ENCODE measurements around the gene USP6.
"Not testable (repeated sequence)": the region's sequence is repeated elsewhere in the genome, so short reads cannot be mapped to it uniquely, and the experiment has no call there.

USP6 gene

GRCh38 chr17:5161793-5162192 is 46.0 kb downstream of the USP6 start:
- not testable (repeated sequence) for H3K9ac ChIP-seq (ENCODE audit: low read length); H3K4me2 ChIP-seq (ENCODE audit: low read length); H3K27ac ChIP-seq (ENCODE audit: low read depth, low read length); H2BK120ac ChIP-seq (ENCODE audit: low read depth, low read length); DNase-seq; H3K56ac ChIP-seq (ENCODE audit: low read length); H3K79me2 ChIP-seq (ENCODE audit: control insufficient read depth, insufficient read depth, low read length); H3K23ac ChIP-seq (ENCODE audit: low read length); H3K36me3 ChIP-seq (ENCODE audit: control insufficient read depth, insufficient read depth, low read length); H3K4me1 ChIP-seq (ENCODE audit: control insufficient read depth, low read depth, low read length); H3K4ac ChIP-seq (ENCODE audit: low read depth, low read length); H3K4me3 ChIP-seq (ENCODE audit: low read length); H2AK5ac ChIP-seq (ENCODE audit: low read length); H3K18ac ChIP-seq (ENCODE audit: low read length); H4K5ac ChIP-seq (ENCODE audit: low read length); H3K79me1 ChIP-seq (ENCODE audit: low read length); H2BK15ac ChIP-seq (replicated peaks; ENCODE audit: low read depth); H3K27me3 ChIP-seq (ENCODE audit: insufficient read depth, low read length, poor library complexity); H4K8ac ChIP-seq (ENCODE audit: low read depth, low read length); H2BK5ac ChIP-seq (ENCODE audit: low read length)
- WGBS (ENCODE audit: extremely low coverage, insufficient coverage, low lambda C conversion rate): no CpG with 5 or more reads among the region's 3 CpGs

DNA sequence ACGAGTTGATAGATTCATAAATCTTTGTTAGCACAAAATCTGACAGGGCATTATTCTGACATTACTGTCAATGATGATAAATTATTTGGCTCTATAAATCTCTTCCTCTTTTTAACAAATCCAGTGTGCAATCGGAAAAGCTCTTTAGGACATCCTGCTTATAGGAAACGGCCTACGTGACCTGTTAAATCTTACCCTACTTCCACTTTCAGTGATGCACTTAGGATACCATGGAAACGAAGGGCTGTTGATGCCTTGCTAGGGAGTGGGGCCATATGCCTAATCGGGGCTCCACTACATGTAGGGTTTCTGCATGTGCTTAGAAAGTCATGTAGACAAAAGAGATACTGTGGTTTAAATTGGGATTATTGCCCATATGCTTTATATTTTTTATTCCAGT is 48.6 kb downstream of the USP6 start:
- no peak overlapping the region for H3K9ac ChIP-seq (ENCODE audit: low read length)
- DNase-seq: no peak
- no peak overlapping the region for H3K18ac ChIP-seq (ENCODE audit: low read length)
- no peak overlapping the region for H3K4ac ChIP-seq (ENCODE audit: low read depth, low read length)
- no CpG with 5 or more reads among the region's 6 CpGs for WGBS (ENCODE audit: extremely low coverage, insufficient coverage, low lambda C conversion rate)
- no peak overlapping the region for H2BK120ac ChIP-seq (ENCODE audit: low read depth, low read length)
- H2BK15ac ChIP-seq (replicated peaks; ENCODE audit: low read depth): no peak overlapping the region
- H3K27ac ChIP-seq (ENCODE audit: low read depth, low read length): no peak overlapping the region
- no peak overlapping the region for H3K4me2 ChIP-seq (ENCODE audit: low read length)
- no peak overlapping the region for H3K23ac ChIP-seq (ENCODE audit: low read length)
- H3K27me3 ChIP-seq (ENCODE audit: insufficient read depth, low read length, poor library complexity): no peaks in the 10 kb centered on the region
- no peak overlapping the region for H4K5ac ChIP-seq (ENCODE audit: low read length)
- no peaks in the 10 kb centered on the region for H3K36me3 ChIP-seq (ENCODE audit: control insufficient read depth, insufficient read depth, low read length)
- H3K4me1 ChIP-seq (ENCODE audit: control insufficient read depth, low read depth, low read length): no peaks in the 10 kb centered on the region
- no peak overlapping the region for H3K4me3 ChIP-seq (ENCODE audit: low read length)
- no peaks in the 10 kb centered on the region for H3K79me2 ChIP-seq (ENCODE audit: control insufficient read depth, insufficient read depth, low read length)
- H3K56ac ChIP-seq (ENCODE audit: low read length): no peak overlapping the region
- no peak overlapping the region for H4K8ac ChIP-seq (ENCODE audit: low read depth, low read length)
- H3K79me1 ChIP-seq (ENCODE audit: low read length): no peaks in the 10 kb centered on the region
- no peak overlapping the region for H2BK5ac ChIP-seq (ENCODE audit: low read length)
- H2AK5ac ChIP-seq (ENCODE audit: low read length): no peak overlapping the region

GRCh38 chr17:5165791-5166564 is 50.1 kb downstream of the USP6 start:
- not testable (repeated sequence) for H3K4me1 ChIP-seq (ENCODE audit: control insufficient read depth, low read depth, low read length); H3K36me3 ChIP-seq (ENCODE audit: control insufficient read depth, insufficient read depth, low read length); H3K9ac ChIP-seq (ENCODE audit: low read length); H3K27me3 ChIP-seq (ENCODE audit: insufficient read depth, low read length, poor library complexity); H2AK5ac ChIP-seq (ENCODE audit: low read length); H3K79me2 ChIP-seq (ENCODE audit: control insufficient read depth, insufficient read depth, low read length); H4K5ac ChIP-seq (ENCODE audit: low read length); H3K23ac ChIP-seq (ENCODE audit: low read length); H3K27ac ChIP-seq (ENCODE audit: low read depth, low read length); H3K56ac ChIP-seq (ENCODE audit: low read length); H4K8ac ChIP-seq (ENCODE audit: low read depth, low read length); H3K4me2 ChIP-seq (ENCODE audit: low read length); H2BK120ac ChIP-seq (ENCODE audit: low read depth, low read length); H2BK5ac ChIP-seq (ENCODE audit: low read length); H3K79me1 ChIP-seq (ENCODE audit: low read length); H3K4ac ChIP-seq (ENCODE audit: low read depth, low read length); DNase-seq; H3K18ac ChIP-seq (ENCODE audit: low read length); H3K4me3 ChIP-seq (ENCODE audit: low read length); H2BK15ac ChIP-seq (replicated peaks; ENCODE audit: low read depth)
- no CpG with 5 or more reads among the region's 7 CpGs for WGBS (ENCODE audit: extremely low coverage, insufficient coverage, low lambda C conversion rate)

GRCh38 chr17:5175027-5175426 is 59.2 kb downstream of the USP6 start:
- H4K8ac ChIP-seq (ENCODE audit: low read depth, low read length); H2BK120ac ChIP-seq (ENCODE audit: low read depth, low read length); H3K4ac ChIP-seq (ENCODE audit: low read depth, low read length); H2BK15ac ChIP-seq (replicated peaks; ENCODE audit: low read depth); H3K9ac ChIP-seq (ENCODE audit: low read length); H4K5ac ChIP-seq (ENCODE audit: low read length); H3K36me3 ChIP-seq (ENCODE audit: control insufficient read depth, insufficient read depth, low read length); H2AK5ac ChIP-seq (ENCODE audit: low read length); H3K4me3 ChIP-seq (ENCODE audit: low read length); DNase-seq; H3K18ac ChIP-seq (ENCODE audit: low read length); H3K27me3 ChIP-seq (ENCODE audit: insufficient read depth, low read length, poor library complexity); H3K4me1 ChIP-seq (ENCODE audit: control insufficient read depth, low read depth, low read length); H3K4me2 ChIP-seq (ENCODE audit: low read length); H2BK5ac ChIP-seq (ENCODE audit: low read length); H3K27ac ChIP-seq (ENCODE audit: low read depth, low read length); H3K56ac ChIP-seq (ENCODE audit: low read length); H3K23ac ChIP-seq (ENCODE audit: low read length); H3K79me1 ChIP-seq (ENCODE audit: low read length); H3K79me2 ChIP-seq (ENCODE audit: control insufficient read depth, insufficient read depth, low read length): not testable (repeated sequence)
- WGBS (ENCODE audit: extremely low coverage, insufficient coverage, low lambda C conversion rate): no CpG with 5 or more reads among the region's 7 CpGs

GRCh38 chr17:5179003-5179402 is 63.2 kb downstream of the USP6 start:
- Histone ChIP-seq H3K4me3 (ENCODE audit: low read length) (no peak overlapping the region), H2BK15ac (replicated peaks; ENCODE audit: low read depth) (no peak overlapping the region), H3K4ac (ENCODE audit: low read depth, low read length) (no peak overlapping the region), H3K79me2 (ENCODE audit: control insufficient read depth, insufficient read depth, low read length) (no peaks in the 10 kb centered on the region), H2BK120ac (ENCODE audit: low read depth, low read length) (no peak overlapping the region), H3K9ac (ENCODE audit: low read length) (no peak overlapping the region), H3K18ac (ENCODE audit: low read length) (no peak overlapping the region), H4K8ac (ENCODE audit: low read depth, low read length) (no peak overlapping the region), H3K56ac (ENCODE audit: low read length) (no peak overlapping the region), H3K27ac (ENCODE audit: low read depth, low read length) (no peak overlapping the region), H3K27me3 (ENCODE audit: insufficient read depth, low read length, poor library complexity) (no peaks in the 10 kb centered on the region), H2AK5ac (ENCODE audit: low read length) (no peak overlapping the region), H3K23ac (ENCODE audit: low read length) (no peak overlapping the region), H3K4me1 (ENCODE audit: control insufficient read depth, low read depth, low read length) (no peaks in the 10 kb centered on the region), H4K5ac (ENCODE audit: low read length) (no peak overlapping the region), H3K79me1 (ENCODE audit: low read length) (no peaks in the 10 kb centered on the region), H2BK5ac (ENCODE audit: low read length) (no peak overlapping the region), H3K36me3 (ENCODE audit: control insufficient read depth, insufficient read depth, low read length) (peaks cover 8% of the 10 kb centered on the region), H3K4me2 (ENCODE audit: low read length) (no peak overlapping the region)
- WGBS (ENCODE audit: extremely low coverage, insufficient coverage, low lambda C conversion rate): no CpG with 5 or more reads among the region's 12 CpGs
- DNase-seq: no peak

Data from mesendoderm (in vitro differentiated cells).